Coronary artery (tissue), 2 donors: ENCODE data around the gene ATP6V1C2.

Experiments used
- DNase-seq: peaks from one replicate; pipeline ENCODE4 v3.0.0-alpha.2; 2017; ENCODE audit warnings: low spot score
- H3K27ac ChIP-seq, 2 donors: fragments of 200-600 bp; sonication (generic); one replicate each; pipeline ENCODE4 v1.5.1; 2016 to 2019
- H3K4me3 ChIP-seq: fragments of 200-600 bp; sonication (generic); 2 replicates; pipeline ENCODE4 v1.5.1; 2016; ENCODE audit warnings: mild to moderate bottlenecking, moderate library complexity
- CTCF ChIP-seq: fragments of 200-600 bp; sonication (generic); IDR thresholded peaks from one replicate; pipeline ENCODE4 v1.5.1; 2019; ENCODE audit warnings: antibody characterized with exemption

The ATP6V1C2 gene

GRCh38 chr2:10688921-10689807, 32.3 kb upstream of the ATP6V1C2 start:
- H3K27ac ChIP-seq = peak overlapping the region; percentile 87 to 97
- DNase-seq = no peak
- peak overlapping the region; percentile 89 for H3K4me3 ChIP-seq
- TF ChIP-seq CTCF = no peak

GRCh38 chr2:10691521-10691920, 29.9 kb upstream of the ATP6V1C2 start:
- TF ChIP-seq CTCF = no peak
- no peak for DNase-seq
- Histone ChIP-seq H3K4me3 (no peak overlapping the region), H3K27ac (no peak overlapping the region)

- DNase-seq = no peak
- H3K4me3 ChIP-seq = no peak overlapping the region
- no peak for TF ChIP-seq CTCF
- H3K27ac ChIP-seq = no peak overlapping the region
Measured at GRCh38 chr2:10700078-10700803, 21.2 kb upstream of the ATP6V1C2 start.

GRCh38 chr2:10704034-10704594, 17.3 kb upstream of the ATP6V1C2 start:
- H3K4me3 ChIP-seq = no peak overlapping the region
- DNase-seq = no peak
- no peak for TF ChIP-seq CTCF

GRCh38 chr2:10706033-10706432, 15.4 kb upstream of the ATP6V1C2 start:
- TF ChIP-seq CTCF = no peak
- no peak overlapping the region for H3K27ac ChIP-seq
- no peak overlapping the region for H3K4me3 ChIP-seq
- no peak for DNase-seq

More at GRCh38 chr2:10704034-10704594, 17.3 kb upstream of the ATP6V1C2 start:
- no peak overlapping the region for H3K27ac ChIP-seq

- TF ChIP-seq CTCF = no peak
- no peak overlapping the region for H3K27ac ChIP-seq
- no peak overlapping the region for H3K4me3 ChIP-seq
- DNase-seq = no peak
Measured at GRCh38 chr2:10707831-10708230, 13.6 kb upstream of the ATP6V1C2 start.
